Measurements from ENCODE around the gene GRID1.

GRID1 gene

DNA sequence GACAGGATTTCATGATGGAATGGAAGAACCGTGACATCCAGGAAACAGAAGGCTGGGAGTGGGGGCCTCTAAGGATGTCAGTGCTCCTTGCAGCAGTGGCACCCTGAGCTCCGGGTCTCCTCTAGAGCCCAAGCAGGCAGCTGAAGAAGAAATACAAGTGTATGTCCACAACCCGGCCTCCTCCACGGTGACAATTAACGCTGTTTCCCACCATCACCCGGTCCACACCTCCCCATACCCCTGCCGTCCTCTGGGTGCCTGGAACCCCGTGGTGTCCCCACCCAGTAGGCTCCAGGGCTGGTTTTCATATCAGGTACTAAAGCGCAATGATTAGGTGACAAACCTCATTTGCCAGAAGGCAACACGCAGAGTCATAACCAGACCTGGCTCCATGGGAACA lies 30.3 kb downstream of the GRID1 start:
- peak in 2 of 3 experiments; percentile 15 to 30 for DNase-seq

DNA sequence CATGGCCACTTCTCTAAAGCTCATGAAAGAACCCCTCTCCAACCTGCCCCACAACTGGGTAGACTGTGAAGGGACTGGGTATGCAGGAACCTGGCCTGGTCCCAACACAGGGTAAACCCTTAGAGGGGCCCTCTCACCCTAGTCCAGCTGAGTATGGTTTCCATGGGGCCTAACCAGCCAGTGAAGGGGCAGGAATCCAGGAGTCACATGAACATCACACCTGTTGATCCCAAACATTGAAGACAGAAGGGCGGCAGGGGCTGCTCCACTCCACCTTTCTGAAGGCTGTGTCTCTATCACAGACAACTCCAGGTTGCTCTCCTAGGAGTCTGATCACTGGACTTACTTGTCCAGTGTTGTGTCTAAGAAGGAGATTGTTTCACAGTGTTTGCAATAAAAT lies 30.8 kb downstream of the GRID1 start:
- DNase-seq, result peak in 1 of 3 experiments; percentile 25

DNA sequence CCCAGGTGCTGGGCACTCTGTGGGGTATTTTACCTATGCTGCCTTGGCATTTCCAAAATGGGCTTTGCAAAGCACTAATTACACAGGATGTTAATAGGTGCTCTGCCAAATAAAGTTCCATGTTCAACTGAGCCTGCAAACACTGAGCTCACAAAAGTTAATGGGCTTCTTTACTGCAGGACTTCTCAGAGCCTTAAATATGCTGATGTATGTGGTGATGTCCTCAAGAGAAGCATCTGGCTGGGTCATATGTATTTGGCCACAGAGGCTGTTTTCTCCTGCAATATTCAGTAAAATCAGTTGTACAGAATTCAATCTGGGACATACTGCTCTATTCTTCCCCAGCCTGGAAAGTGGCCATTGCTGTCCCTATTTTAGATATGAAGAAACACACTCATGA lies 31.3 kb downstream of the GRID1 start:
- DNase-seq, result no peak

- DNase-seq, result peak in 2 of 3 experiments; percentile 13 to 82
These were observed 32.0 kb downstream of the GRID1 start for GRCh38 chr10:86334488-86335085.

DNA sequence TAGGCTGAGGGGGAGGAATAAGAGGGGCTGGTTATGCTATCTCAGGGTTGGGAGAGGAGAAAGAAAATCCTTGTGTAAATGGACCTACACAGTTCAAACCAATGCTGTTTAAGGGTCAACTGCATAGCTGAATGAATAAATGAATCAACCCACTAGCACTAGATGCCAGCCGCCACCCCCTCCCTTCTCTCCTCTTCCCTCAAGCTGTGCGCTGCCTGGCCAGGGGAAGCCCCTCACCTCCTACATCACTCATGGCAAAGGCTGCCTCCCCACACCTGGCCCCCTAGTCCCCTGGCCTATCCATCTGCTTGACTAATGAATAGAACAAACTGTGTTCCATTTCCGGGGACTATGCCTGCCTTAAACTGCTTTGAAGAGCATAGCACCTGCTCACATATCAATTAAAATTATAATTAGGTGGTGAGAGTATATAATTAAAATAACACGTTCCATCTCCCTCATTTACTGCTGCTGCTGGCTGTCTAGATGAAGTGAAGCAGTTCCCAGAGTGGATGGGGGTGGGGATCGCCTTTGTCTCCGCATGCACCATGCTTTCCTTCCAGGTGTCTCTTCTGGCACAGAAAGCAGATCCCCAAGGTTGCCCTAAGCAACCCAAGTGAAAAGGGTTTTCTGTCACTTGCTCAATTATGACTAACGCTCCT lies 32.6 kb downstream of the GRID1 start:
- DNase-seq, result peak; percentile 22 to 100 (median 92)

GRCh38 chr10:86331861-86332260 lies 34.7 kb downstream of the GRID1 start:
- DNase-seq, result no peak

DNA sequence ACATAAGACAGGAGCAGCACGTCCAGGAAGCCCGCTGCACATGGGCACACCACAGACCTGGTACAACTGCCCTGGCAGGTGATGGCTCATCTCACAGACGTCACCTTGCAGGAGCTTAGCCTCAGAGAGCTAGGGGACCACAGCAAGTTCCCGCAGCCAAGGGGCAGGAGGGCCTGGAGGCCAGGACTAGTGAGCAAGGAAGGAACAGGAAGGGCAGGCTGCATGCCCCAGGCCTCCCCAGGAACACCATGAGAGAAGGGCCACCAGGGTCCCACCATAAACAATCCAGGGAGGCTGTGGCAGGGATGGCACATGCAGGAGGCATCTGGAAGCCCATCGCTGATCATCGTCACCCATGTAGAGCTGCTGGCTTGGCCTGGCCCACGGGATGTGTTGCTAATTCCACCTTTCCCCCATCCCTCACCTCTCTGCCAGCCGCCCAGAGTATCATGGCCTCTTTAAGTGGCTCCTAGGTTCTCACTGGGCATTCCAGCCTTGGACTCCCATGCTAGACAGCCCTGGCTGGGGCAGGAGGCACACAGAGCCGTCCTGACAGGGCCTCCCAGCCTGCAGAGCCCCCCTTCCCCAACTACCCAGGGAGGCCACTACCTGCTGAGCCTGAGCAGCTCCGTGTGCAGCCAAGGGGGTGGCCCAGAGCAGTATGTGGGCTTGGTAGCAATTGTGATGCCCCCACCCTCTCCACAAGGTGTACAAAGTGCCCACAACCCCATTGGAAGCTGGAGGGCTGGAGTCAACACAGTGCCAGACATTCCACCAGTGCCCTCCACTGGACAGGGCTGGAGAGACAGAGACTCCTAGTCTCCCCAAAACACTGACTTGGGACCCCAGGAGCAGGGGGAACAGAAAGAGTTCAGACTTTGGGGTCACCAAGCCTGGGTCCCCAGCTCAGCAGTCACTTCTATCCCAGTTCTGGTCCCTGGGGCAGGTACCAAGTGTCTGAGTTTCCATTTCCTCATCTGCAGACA lies 35.5 kb downstream of the GRID1 start:
- peak in 1 of 3 experiments; percentile 30 for DNase-seq

GRCh38 chr10:86329896-86330680 lies 36.5 kb downstream of the GRID1 start:
- no peak for DNase-seq

GRCh38 chr10:86329093-86329710 lies 37.4 kb downstream of the GRID1 start:
- DNase-seq, result no peak

GRCh38 chr10:86327954-86328725 lies 38.5 kb downstream of the GRID1 start:
- no peak for DNase-seq

DNA sequence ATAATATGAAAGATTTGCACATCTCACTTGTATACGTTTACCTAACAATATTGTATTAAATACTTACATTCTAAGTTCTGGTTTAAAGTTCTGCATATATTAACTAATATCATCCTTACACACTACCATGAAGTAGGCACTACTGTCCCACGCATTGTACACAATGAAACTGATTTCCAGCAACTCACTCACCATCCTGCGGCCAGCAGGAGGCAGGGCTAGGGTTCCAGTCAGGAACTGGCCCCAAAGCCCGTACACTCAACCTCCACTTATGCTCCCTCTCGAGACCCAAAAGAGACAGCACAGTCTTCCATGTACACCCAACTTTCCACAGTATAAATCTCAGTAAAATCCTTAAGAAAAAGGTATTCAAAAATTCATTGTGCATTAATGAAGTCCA lies 41.4 kb downstream of the GRID1 start:
- no peak for DNase-seq

GRCh38 chr10:86321568-86321967 lies 45.0 kb downstream of the GRID1 start:
- DNase-seq, result no peak

DNA sequence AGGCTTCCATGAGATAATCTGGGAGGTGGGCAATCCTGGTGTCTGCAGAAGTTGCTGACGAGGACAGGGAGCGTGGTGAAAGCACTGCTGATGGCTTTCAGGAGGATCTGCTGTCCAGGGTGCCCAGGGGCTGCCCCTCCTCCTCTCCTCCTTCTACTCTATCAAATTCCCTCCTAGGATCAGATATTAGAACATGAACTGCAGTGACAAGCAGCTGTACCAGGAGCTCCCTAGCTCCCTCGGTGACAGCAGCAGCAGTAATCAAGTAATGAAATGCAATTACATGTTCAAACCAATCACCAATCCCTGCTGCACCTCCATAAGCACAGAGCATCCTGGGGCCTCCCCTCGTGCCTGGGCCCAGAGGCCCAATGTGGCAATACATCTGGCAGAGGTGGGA lies 46.9 kb downstream of the GRID1 start:
- peak in 1 of 3 experiments; percentile 15 for DNase-seq

DNA sequence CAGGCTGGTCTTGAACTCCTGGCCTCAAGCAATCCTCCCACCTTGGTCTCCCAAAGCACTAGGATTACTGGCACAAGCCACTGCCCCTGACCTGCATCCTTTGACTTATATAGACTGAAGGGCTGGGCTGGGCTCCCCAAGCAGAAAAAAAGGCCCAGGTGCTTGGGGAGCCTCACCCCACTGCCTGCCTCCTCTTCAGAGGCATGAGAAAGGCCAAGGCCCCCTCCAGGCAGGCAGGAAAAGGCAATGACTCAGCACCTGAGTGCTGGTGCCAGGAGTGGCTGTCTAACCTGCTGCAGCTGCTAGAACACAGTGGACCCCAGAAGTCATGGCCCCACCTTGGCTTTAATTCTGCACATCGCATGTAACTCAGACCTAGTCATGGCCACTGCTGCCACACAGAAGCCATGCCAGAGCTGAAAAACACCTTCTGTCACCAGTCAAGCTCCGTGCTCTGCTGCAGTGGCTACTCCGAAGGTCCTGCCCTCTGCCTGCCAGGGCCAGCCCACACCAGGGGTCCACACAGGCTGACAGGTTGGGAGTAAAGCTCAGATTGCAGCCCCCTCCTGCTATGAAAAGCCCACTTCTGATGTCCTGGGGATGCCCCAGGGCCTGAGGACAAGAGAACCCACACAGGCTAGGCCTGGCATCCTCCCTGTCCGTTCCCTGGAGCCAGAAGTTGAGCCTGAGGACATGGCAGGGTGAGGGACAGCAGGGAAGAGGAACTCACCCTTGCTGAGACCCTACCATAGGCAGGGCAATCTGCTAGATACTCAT lies 48.5 kb downstream of the GRID1 start:
- peak in 1 of 3 experiments; percentile 2 for DNase-seq

DNA sequence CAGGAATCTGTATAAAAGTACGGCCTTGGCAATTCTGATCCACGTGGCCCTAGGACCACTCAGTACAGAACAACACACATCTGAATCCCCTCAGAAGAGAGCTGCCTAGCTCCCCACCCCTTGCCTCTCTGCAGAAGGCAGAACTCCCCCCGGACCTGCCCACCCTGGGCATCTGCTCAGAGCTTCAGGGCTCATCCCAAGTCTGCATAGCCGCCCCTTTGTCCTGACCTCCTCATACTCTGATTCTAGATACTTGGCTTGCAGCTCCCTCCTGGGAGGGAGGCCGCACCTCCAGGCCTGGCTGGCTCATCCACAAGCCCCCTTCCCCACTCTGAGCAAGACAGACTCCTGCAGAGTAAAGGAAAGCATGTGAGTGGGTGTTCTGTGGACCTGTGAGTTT lies 49.6 kb downstream of the GRID1 start:
- no peak for DNase-seq

- DNase-seq, result no peak
These were observed 50.2 kb downstream of the GRID1 start for GRCh38 chr10:86316274-86316835.

- no peak for DNase-seq
These were observed 51.0 kb downstream of the GRID1 start for GRCh38 chr10:86315549-86315942.

DNA sequence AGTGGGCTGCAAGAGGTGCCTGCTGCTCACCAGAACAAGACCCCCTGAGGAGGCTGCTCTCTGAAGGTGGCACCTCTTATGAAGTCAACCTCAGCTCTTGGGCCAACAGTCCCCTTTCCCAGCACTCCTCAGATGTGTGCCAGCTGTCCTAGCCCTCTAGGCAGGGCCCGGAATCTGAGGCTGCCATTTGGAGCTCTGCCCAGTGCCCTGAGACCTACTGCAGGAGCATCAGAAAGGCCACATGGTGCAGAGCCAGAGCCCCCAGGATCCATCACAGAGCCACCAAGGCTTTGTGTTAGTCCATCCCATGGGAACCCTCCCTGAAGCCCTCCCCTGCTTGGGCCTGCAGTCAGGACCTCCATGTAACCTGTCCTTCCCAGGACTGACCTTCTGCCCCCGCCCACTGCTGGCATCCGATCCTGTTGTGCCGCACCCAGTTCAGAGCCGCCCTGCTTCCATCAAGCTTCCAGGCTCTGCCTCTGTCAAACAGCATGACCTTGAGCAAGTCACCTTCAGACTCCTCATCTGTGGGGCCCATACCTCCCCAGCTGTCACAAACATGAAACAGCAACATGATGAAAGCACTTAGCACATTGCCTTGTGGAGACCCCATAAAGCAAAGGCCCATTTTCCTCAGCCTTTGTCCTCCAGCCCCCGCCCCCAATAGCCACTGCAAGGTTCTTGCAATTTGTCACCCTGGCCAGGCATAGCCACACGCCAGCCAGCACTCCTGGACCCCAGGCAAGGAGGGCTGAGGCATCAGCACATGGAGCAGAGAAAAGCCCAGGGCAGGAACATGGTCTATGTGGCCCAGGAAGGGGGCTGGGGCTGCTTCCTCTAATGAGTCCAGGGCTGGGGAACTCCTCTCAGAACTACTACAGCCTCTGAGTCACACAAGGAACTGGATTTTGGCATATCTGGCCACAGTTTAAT lies 51.7 kb downstream of the GRID1 start:
- DNase-seq, result no peak

- peak in 2 of 3 experiments; percentile 5 to 32 for DNase-seq
These were observed 53.0 kb downstream of the GRID1 start for GRCh38 chr10:86313621-86314041.
